Mesangial cell (primary cell): ENCODE measurements around the gene PHAF1. TPM values are rescaled to one million over a fixed set of nuclear protein-coding genes. Genes with fewer than 3 reads are reported as not detected.

Source experiments
- total RNA-seq: library from RNA; depleted of rRNA; stranded (reverse); fragments of >200 nt; gene quantifications from 2 replicates; pipeline ENCODE4 v1.2.3, GENCODE V29; 2015

PHAF1 gene
- total RNA-seq: 12.4 and 17.3 TPM in 2 replicates

DNA sequence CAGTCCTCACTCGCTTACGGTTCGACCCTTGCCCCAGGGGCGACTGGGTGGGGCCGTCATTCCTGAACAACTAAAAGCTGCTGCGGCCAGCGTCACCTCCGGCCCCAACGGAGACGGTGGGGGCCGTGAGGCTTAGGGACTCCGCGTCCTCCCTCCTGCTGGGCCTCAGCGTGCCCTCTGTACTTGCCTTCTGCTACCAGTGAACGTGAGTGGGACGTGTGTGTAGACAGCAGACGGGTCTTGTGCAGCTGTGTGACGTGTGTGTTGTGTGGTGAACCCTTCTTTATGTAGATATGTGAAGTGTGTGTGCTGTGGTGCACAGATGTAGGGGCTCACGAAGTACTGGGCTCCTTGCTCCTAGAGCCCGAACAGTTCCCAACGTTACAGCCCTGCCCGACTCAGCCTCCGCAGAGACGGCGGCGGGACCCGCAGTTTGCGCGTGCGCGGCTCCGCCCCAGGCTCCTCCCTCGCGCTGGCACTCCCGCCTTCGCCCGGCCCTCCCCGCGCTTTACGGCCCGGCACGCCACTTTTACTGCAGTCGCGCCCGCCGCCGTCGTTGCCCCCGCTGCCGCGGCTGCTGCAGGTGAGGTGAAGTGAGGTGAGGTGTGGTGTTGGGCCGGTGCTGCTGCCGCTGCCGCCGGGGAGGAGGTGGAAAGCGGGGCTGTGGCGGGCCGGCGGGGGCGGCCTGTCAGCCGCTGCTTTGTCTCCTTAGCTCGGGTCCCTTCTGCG is at the start of gene PHAF1:
TSS of gene PHAF1 (plus strand) at position 535 of the 729 bp plus-strand sequence. CDS start 235 bp downstream, outside the sequence.

DNA sequence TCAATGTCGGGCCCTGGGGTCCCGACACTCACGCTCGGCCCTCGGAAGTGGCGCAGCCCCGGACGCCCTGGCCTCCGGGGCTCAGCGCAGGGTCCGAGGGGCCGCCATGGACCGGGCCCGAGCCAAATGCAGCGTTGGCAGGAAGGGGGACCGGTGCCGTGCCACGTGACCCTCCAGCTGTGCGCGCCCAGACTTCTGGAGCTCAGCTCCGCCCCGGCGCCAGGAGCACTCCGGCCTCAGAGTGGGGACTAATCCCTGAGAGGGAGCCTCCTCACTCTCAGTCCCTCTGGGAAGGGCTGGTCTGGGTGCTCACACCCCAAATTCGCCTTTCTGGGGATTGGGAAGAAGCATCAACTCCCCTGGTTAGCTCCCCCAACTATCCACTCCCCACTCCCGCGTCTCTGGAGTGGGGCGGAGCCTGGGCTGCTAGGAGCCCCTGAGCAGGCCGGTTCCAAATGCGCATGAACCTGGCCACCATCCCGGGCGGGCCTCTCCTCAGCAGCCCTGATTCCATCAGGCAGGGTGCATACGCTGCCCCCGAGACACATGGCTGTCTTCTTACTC is 41.2 kb downstream of the PHAF1 start, which contains the start of gene B3GNT9:
TSS of gene B3GNT9 (minus strand) at position 166 of the 564 bp plus-strand sequence. CDS start 513 bp downstream, outside the sequence.

DNA sequence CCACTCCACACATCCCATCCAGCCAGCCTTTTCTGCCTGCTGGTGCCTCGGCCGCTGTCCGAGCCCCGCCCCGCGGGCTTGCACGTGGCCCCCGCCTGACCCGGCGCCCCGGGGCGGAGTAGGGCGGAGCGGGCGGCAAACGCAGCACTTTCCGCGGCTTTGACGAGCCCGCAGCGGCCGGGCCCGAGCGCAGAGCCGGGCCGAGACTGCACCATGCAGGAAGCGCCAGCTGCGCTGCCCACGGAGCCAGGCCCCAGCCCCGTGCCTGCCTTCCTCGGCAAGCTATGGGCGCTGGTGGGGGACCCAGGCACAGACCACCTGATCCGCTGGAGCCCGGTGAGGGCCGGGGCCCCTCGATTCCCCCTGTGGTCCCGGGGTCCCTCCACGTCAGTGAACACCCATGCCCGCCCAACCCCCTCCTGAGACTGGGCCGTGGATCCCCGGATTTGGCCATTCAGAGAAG is 54.9 kb downstream of the PHAF1 start, which contains the start of gene HSF4:
TSS of gene HSF4 (plus strand) at position 147 of the 463 bp plus-strand sequence. CDS start at position 214, 67 bp downstream.

DNA sequence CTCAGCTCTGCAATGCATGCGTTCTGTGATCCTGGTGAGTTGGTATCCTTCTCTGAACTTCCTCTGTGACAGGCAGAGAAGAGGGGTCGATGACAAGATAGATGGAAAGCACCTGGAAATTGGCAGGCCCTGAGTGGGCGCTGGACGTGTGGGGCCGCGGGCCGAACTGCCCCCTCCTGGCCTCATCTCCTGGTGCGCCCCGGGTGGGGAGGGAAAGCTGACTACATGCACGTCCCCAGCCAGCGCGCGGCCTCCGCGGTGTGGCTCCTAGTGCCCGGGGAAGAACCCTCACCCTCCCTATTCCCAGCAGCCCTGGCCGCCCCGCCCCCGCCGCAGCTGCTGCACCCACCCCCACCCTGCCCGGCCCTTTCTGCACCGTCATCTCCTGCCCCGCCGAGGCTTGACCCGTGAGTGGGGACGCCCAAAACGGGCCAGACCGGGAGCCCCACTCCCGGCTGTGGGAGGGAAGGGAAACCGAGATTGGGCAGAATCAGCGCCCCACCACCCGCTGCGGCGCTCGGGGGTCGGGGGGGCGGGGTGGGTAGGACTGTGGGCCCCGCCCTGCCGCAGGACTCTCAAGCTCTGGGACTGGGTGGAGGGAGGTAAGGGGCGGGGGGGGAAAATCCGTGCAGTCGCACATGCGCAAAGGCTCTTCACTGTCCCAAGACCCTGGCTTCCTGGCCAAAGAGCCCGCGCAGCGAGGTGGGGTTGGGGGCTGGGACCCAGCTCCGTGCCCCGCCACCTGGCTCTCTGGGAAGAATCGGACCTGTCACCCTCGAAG is 60.6 kb downstream of the PHAF1 start, which contains the start of gene NOL3:
TSS of gene NOL3 (plus strand) at position 371 of the 781 bp plus-strand sequence.

DNA sequence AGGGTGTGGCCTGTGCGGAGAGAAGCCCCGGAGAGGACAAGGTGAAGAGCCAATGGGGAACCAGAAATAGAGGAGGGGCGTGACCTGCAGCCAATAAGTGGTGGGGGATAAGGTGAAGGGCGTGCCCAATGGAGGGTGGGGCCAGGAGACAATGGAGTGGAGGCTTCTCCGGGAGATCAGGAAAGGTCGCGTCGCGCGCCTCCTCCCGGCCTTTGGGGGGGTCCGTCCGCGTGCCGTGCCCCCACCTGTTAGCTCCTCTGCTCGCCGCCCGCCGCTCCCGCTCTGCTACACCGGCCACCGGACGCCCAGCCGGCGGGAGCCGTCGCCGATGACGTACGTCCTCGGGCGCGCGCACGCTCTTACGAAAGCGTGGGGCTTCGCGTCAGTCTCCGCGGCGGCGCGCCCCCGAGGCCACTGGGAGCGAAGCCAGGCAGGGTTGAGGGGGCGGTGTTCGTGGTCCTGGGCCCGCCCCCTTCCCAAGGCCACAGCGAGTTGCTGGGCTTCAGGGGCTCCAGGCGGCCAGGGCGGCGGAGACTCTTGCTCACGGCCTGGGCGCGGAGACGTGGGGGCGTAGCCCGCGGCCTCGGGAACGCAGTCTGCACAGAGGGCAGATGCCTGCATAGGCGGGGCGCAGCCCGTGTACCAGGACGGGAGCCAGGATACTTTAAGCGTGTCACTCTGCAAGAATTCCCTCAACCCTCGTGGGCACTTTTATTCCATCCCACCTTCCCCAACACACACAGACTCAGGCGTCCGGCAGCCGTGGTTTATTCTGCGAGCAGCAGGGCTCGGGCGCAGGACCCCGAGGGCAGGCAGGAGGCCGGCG is 74.1 kb downstream of the PHAF1 start, which contains the start of gene MATCAP1:
TSS of gene MATCAP1 (minus strand) at position 337 of the 826 bp plus-strand sequence. CDS start 3,353 bp downstream, outside the sequence.

DNA sequence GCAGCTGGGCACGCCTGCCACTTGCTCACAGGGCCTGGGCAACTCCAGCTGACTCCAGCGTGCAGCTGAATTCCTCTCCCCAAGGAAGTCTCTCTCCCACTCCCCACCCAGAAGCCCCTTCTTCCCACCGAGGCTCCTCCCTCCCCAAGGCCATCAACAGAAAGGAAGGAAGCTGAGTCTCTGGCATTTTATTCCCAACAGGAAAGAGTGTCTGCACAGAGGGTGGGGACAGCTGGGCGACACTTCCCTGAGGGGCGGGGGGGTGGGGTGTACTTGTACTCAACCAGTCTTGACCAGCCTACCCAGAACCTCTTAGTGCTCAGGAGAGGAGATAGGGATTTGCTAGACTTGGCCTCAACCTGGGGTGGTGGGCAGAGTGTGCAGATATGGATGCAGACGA is 80.3 kb downstream of the PHAF1 start, which contains the start of gene EXOC3L1:
TSS of gene EXOC3L1 (minus strand) at position 96 of the 400 bp plus-strand sequence. CDS start 460 bp downstream, outside the sequence.

DNA sequence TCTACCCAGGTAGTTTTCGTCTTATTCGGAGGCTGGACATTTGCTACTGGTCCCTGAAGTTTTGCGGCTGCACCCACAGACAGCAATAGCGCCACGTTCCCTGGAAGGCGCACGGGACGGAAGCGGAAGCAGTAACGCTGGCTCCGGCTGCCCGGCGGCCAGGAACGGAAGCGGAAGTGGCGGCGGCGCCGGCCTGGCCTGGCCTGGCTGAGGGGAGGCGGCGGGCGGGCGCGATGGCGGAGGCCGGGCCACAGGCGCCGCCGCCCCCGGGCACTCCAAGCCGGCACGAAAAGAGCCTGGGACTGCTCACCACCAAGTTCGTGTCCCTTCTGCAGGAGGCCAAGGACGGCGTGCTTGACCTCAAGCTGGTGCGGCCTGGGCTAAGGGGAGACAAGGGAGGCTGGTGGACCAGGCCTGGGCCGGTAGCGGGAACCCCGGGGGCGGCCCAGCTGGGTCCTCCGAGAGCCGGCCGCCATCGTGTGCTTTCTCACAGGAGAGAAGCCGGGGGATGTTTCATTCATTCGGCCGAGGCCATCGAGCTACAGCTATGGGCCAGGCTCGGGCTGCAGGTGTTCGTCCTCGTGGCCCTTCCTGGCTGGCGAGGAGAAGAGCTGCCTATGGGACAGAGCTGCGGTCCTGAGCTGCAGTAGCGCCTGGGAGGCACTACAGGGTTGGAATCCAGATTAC is 82.4 kb downstream of the PHAF1 start, which contains the start of gene E2F4:
TSS of gene E2F4 (plus strand) at position 161 of the 687 bp plus-strand sequence. CDS start at position 234, 73 bp downstream.

Other genes with a start within 250 kb of the PHAF1 start
- gene PDP2, start 229.4 kb upstream of the PHAF1 start, total RNA-seq: 10.9 and 16.3 TPM in 2 replicates
- gene CDH16, start 191.1 kb upstream of the PHAF1 start, total RNA-seq: 0.49 and 71.2 TPM in 2 replicates
- 23.1 and 59.2 TPM in 2 replicates for gene RRAD, start 184.4 kb upstream of the PHAF1 start, total RNA-seq
- gene CIAO2B, start 175.5 kb upstream of the PHAF1 start, total RNA-seq: 136 and 158 TPM in 2 replicates
- gene CES2, start 174.4 kb upstream of the PHAF1 start, total RNA-seq: 17.1 and 54.3 TPM in 2 replicates
- gene CES3, start 148.7 kb upstream of the PHAF1 start, total RNA-seq: under 0.01 and 0.38 TPM in 2 replicates
- gene CES4A, start 121.4 kb upstream of the PHAF1 start, total RNA-seq: 0.98 and 2.4 TPM in 2 replicates
- gene CBFB, start 80.8 kb upstream of the PHAF1 start, total RNA-seq: 27.5 and 70.4 TPM in 2 replicates
- 5.7 and 13.3 TPM in 2 replicates for gene B3GNT9, start 41.1 kb downstream of the PHAF1 start, total RNA-seq
- gene TRADD, start 50.0 kb downstream of the PHAF1 start, total RNA-seq: 14.7 and 21.8 TPM in 2 replicates
- gene FBXL8, start 50.0 kb downstream of the PHAF1 start, total RNA-seq: 5.7 and 18.8 TPM in 2 replicates
- 0.65 and 10.3 TPM in 2 replicates for gene HSF4, start 54.8 kb downstream of the PHAF1 start, total RNA-seq
- 27.7 and 30.3 TPM in 2 replicates for gene NOL3, start 60.6 kb downstream of the PHAF1 start, total RNA-seq
- gene MATCAP1, start 74.0 kb downstream of the PHAF1 start, total RNA-seq: 6.2 and 16.0 TPM in 2 replicates
- 0.13 TPM in 1 of 2 replicates, not detected in the other for gene EXOC3L1, start 80.2 kb downstream of the PHAF1 start, total RNA-seq
- 75.2 and 102 TPM in 2 replicates for gene E2F4, start 82.2 kb downstream of the PHAF1 start, total RNA-seq
- gene ELMO3, start 89.2 kb downstream of the PHAF1 start, total RNA-seq: 0.49 and 2.3 TPM in 2 replicates
- gene TMEM208, start 117.2 kb downstream of the PHAF1 start, total RNA-seq: 44.3 and 45.6 TPM in 2 replicates
- 22.2 and 29.8 TPM in 2 replicates for gene FHOD1, start 137.5 kb downstream of the PHAF1 start, total RNA-seq
- gene SLC9A5, start 139.0 kb downstream of the PHAF1 start, total RNA-seq: 0.33 and 0.51 TPM in 2 replicates
- 8.8 and 16.4 TPM in 2 replicates for gene PLEKHG4, start 169.6 kb downstream of the PHAF1 start, total RNA-seq
- gene KCTD19, start 216.8 kb downstream of the PHAF1 start, total RNA-seq: 0.16 and 0.38 TPM in 2 replicates
- 0.16 TPM in 1 of 2 replicates, not detected in the other for gene LRRC36, start 216.9 kb downstream of the PHAF1 start, total RNA-seq